Liver (tissue), 9 donors: ENCODE results near the gene LHCGR. TPM values are rescaled to one million over a fixed set of nuclear protein-coding genes. Genes with fewer than 3 reads are reported as not detected.

Experiments
- DNase-seq: peaks from one replicate; pipeline ENCODE4 v3.0.0-alpha.2; 2017; ENCODE audit warnings: low spot score
- H3K27ac ChIP-seq, 2 donors: one replicate each; pipeline ENCODE4 v1.7.0; 2013; ENCODE audit warnings: inconsistent platforms in 2 of 2, low read length in 2 of 2, control low read depth in 1 of 2, low read depth in 1 of 2, mild to moderate bottlenecking in 1 of 2
- H3K27me3 ChIP-seq, 4 donors: one replicate each; pipeline versions ENCODE4 v1.6.1 to v1.7.0; 2013; ENCODE audit warnings: low read length in 3 of 4, inconsistent platforms in 1 of 4, mild to moderate bottlenecking in 1 of 4, moderate library complexity in 1 of 4; ENCODE audit not compliant: control insufficient read depth in 4 of 4, insufficient read depth in 4 of 4
- H3K36me3 ChIP-seq, 4 donors: one replicate each; pipeline versions ENCODE4 v1.6.1 to v1.7.0; 2013; ENCODE audit warnings: low read length in 3 of 4, mild to moderate bottlenecking in 3 of 4, low read depth in 1 of 4, moderate library complexity in 1 of 4; ENCODE audit not compliant: control insufficient read depth in 4 of 4, insufficient read depth in 3 of 4
- H3K4me1 ChIP-seq, 4 donors: one replicate each; pipeline versions ENCODE4 v1.6.1 to v1.7.0; 2013; ENCODE audit warnings: low read length in 3 of 4, mild to moderate bottlenecking in 3 of 4, moderate library complexity in 1 of 4; ENCODE audit not compliant: control insufficient read depth in 4 of 4, insufficient read depth in 4 of 4
- H3K4me3 ChIP-seq, 3 donors: one replicate each; pipeline versions ENCODE4 v1.6.1 to v1.7.0; 2013; ENCODE audit warnings: low read length in 3 of 3, control low read depth in 1 of 3, low read depth in 1 of 3, mild to moderate bottlenecking in 1 of 3
- H3K9ac ChIP-seq, 2 donors: one replicate each; pipeline ENCODE4 v1.7.0; 2013; ENCODE audit warnings: low read length in 2 of 2, mild to moderate bottlenecking in 2 of 2, moderate library complexity in 2 of 2, control low read depth in 1 of 2, low read depth in 1 of 2
- H3K9me3 ChIP-seq, 4 donors: one replicate each; pipeline versions ENCODE4 v1.6.1 to v1.7.0; 2013; ENCODE audit warnings: low read length in 3 of 4; ENCODE audit not compliant: control insufficient read depth in 4 of 4
- EGR1 ChIP-seq, 2 donors: IDR thresholded peaks; 2 replicates each; pipeline ENCODE4 v1.6.1; 2016 to 2018; ENCODE audit warnings: antibody characterized with exemption in 2 of 2, low read depth in 2 of 2
- FOXA2 ChIP-seq: IDR thresholded peaks from 2 replicates; pipeline ENCODE4 v1.6.1; 2016; ENCODE audit warnings: antibody characterized with exemption
- GABPA ChIP-seq, 2 donors: IDR thresholded peaks in 1 of 2; conservative IDR thresholded peaks in 1 of 2; 2 replicates each; pipeline ENCODE4 v1.6.1; 2016; ENCODE audit warnings: antibody characterized with exemption in 2 of 2, mild to moderate bottlenecking in 1 of 2, moderate library complexity in 1 of 2
- HNF4A ChIP-seq, 2 donors: conservative IDR thresholded peaks; 2 replicates each; pipeline ENCODE4 v1.6.1; 2016; ENCODE audit warnings: antibody characterized with exemption in 2 of 2, mild to moderate bottlenecking in 2 of 2
- HNF4G ChIP-seq: IDR thresholded peaks from 2 replicates; pipeline ENCODE4 v1.6.1; 2016; ENCODE audit warnings: antibody characterized with exemption
- JUND ChIP-seq, 2 donors: IDR thresholded peaks; 2 replicates each; pipeline ENCODE4 v1.6.1; 2016; ENCODE audit warnings: antibody characterized with exemption in 2 of 2
- NR2F2 ChIP-seq: IDR thresholded peaks from 2 replicates; pipeline ENCODE4 v1.6.1; 2016; ENCODE audit warnings: antibody characterized with exemption
- RAD21 ChIP-seq, 2 donors: IDR thresholded peaks; 2 replicates each; pipeline ENCODE4 v1.6.1; 2016; ENCODE audit warnings: antibody characterized with exemption in 2 of 2, mild to moderate bottlenecking in 2 of 2
- RXRA ChIP-seq, 2 donors: IDR thresholded peaks; 2 replicates each; pipeline ENCODE4 v1.6.1; 2017 to 2018; ENCODE audit warnings: antibody characterized with exemption in 2 of 2, mild to moderate bottlenecking in 1 of 2
- SP1 ChIP-seq: IDR thresholded peaks from 2 replicates; pipeline ENCODE4 v1.6.1; 2018; ENCODE audit warnings: antibody characterized with exemption, mild to moderate bottlenecking
- TAF1 ChIP-seq: conservative IDR thresholded peaks from 2 replicates; pipeline ENCODE4 v1.6.1; 2016; ENCODE audit warnings: antibody characterized with exemption, mild to moderate bottlenecking
- YY1 ChIP-seq: IDR thresholded peaks from 2 replicates; pipeline ENCODE4 v1.6.1; 2016; ENCODE audit warnings: antibody characterized with exemption, mild to moderate bottlenecking
- WGBS: extraction: QIAGEN DNeasy Blood & Tissue Kit; methylation state at CpG from one replicate; pipeline ENCODE4 v1.1.7; 2013; 5-methylcytosine and 5-hydroxymethylcytosine counted together
- polyA plus RNA-seq, 2 donors: library from polyadenylated mRNA; stranded (reverse) in 1 of 2; unstranded in 1 of 2; fragments of 200-250 nt in 1 of 2; fragments of >200 nt in 1 of 2; fragmentation: Nextera tagmentation in 1 of 2; extraction: Ambion mirVana in 1 of 2; gene quantifications; one replicate each; pipeline versions ENCODE4 v1.2.1 to v1.2.3, GENCODE V29; 2013 to 2015
- total RNA-seq, 2 donors: library from RNA; depleted of rRNA; stranded (reverse); fragments of >200 nt; gene quantifications; one replicate each; pipeline ENCODE4 v1.2.3, GENCODE V29; 2014
- TF ChIP-seq, protein P1 (sequence below): IDR thresholded peaks from 2 replicates; pipeline ENCODE4 v1.6.1; 2016; ENCODE audit warnings: antibody characterized with exemption
- TF ChIP-seq, protein P2 (sequence below): IDR thresholded peaks from 2 replicates; pipeline ENCODE4 v1.6.1; 2016; ENCODE audit warnings: antibody characterized with exemption
- TF ChIP-seq, protein P3 (sequence below): IDR thresholded peaks from 2 replicates; pipeline ENCODE4 v1.6.1; 2016; ENCODE audit warnings: antibody characterized with exemption, mild to moderate bottlenecking
- TF ChIP-seq, protein P4 (sequence below): fragments of 150-350 bp; IDR thresholded peaks from 2 replicates; pipeline ENCODE4 v1.5.1; 2017; ENCODE audit warnings: improper control_type of control experiment, low read depth, low read length; ENCODE audit not compliant: missing input control
- TF ChIP-seq, protein P5 (sequence below): IDR thresholded peaks from 2 replicates; pipeline ENCODE4 v1.6.1; 2016; ENCODE audit warnings: antibody characterized with exemption
- donor health status: healthy.
- donor health status: healthy.
- donor health status: healthy.
- donor health status: healthy.
- donor health status: healthy.

Gene LHCGR
- total and polyA plus RNA-seq, 4 donors: not detected

DNA sequence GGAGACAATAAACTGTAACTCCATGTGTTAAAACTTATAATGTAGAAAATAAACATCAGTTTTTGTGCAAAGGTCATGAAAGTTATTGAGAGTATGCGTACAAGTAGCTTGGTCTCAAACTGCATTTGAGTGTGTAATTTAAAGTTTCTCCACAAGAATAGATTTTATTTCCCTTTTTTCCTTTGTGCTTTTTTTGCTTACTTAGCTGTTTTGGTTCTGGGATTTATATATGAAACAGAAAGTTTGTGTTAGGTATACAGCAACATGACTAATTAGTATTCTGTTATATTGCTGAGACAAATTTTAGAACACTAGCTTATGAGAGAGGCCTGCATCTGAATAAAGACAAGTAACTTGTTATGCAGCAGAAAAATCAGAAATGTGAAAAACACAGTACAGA lies 70.4 kb downstream of the LHCGR start (continued):
- TF ChIP-seq, protein P1, sequence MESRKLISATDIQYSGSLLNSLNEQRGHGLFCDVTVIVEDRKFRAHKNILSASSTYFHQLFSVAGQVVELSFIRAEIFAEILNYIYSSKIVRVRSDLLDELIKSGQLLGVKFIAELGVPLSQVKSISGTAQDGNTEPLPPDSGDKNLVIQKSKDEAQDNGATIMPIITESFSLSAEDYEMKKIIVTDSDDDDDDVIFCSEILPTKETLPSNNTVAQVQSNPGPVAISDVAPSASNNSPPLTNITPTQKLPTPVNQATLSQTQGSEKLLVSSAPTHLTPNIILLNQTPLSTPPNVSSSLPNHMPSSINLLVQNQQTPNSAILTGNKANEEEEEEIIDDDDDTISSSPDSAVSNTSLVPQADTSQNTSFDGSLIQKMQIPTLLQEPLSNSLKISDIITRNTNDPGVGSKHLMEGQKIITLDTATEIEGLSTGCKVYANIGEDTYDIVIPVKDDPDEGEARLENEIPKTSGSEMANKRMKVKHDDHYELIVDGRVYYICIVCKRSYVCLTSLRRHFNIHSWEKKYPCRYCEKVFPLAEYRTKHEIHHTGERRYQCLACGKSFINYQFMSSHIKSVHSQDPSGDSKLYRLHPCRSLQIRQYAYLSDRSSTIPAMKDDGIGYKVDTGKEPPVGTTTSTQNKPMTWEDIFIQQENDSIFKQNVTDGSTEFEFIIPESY: no peak
- TF ChIP-seq, protein P2, sequence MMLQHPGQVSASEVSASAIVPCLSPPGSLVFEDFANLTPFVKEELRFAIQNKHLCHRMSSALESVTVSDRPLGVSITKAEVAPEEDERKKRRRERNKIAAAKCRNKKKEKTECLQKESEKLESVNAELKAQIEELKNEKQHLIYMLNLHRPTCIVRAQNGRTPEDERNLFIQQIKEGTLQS: no peak

DNA sequence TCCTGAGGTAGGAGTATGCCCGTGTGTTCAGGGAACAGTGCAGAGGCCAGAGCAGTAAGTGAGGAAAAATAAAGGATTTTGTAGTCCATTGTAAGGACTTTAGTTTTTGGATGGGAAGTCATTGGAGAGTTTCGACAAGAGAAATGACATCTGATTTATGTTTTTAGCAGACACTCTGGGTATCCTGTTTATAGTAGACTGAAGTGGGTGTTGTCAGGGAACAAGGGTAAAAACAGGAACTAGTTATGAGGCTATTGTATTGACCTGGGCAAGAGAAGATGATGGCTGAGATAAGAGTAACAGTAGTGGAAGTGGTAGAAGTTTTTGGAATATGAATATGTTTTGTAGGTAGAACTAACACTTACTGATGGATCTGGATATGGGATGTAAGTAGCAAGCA lies 78.1 kb downstream of the LHCGR start:
- H3K4me3 ChIP-seq: no peak overlapping the region
- H3K27me3 ChIP-seq: no peaks in the 10 kb centered on the region
- DNase-seq: no peak
- H3K36me3 ChIP-seq: no peaks in the 10 kb centered on the region
- H3K27ac ChIP-seq: no peak overlapping the region
- WGBS: 63% methylated on average over 2 of the region's 2 CpGs
- H3K9ac ChIP-seq: no peak overlapping the region
- no peaks in the 10 kb centered on the region for H3K9me3 ChIP-seq
- no peaks in the 10 kb centered on the region for H3K4me1 ChIP-seq
- TF ChIP-seq RAD21 (IDR thresholded peaks at IDR 0.05): no peak
- TF ChIP-seq SP1: no peak
- no peak for TF ChIP-seq GABPA (IDR thresholded peaks at IDR 0.05 in 1 of 2, conservative IDR thresholded peaks at IDR 0.05 in 1 of 2)
- TF ChIP-seq, protein P3, sequence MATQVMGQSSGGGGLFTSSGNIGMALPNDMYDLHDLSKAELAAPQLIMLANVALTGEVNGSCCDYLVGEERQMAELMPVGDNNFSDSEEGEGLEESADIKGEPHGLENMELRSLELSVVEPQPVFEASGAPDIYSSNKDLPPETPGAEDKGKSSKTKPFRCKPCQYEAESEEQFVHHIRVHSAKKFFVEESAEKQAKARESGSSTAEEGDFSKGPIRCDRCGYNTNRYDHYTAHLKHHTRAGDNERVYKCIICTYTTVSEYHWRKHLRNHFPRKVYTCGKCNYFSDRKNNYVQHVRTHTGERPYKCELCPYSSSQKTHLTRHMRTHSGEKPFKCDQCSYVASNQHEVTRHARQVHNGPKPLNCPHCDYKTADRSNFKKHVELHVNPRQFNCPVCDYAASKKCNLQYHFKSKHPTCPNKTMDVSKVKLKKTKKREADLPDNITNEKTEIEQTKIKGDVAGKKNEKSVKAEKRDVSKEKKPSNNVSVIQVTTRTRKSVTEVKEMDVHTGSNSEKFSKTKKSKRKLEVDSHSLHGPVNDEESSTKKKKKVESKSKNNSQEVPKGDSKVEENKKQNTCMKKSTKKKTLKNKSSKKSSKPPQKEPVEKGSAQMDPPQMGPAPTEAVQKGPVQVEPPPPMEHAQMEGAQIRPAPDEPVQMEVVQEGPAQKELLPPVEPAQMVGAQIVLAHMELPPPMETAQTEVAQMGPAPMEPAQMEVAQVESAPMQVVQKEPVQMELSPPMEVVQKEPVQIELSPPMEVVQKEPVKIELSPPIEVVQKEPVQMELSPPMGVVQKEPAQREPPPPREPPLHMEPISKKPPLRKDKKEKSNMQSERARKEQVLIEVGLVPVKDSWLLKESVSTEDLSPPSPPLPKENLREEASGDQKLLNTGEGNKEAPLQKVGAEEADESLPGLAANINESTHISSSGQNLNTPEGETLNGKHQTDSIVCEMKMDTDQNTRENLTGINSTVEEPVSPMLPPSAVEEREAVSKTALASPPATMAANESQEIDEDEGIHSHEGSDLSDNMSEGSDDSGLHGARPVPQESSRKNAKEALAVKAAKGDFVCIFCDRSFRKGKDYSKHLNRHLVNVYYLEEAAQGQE: no peak
- TF ChIP-seq YY1: no peak
- TF ChIP-seq HNF4A (conservative IDR thresholded peaks at IDR 0.05): no peak
- TF ChIP-seq RXRA (IDR thresholded peaks at IDR 0.05): no peak
- TF ChIP-seq NR2F2: no peak
- TF ChIP-seq JUND (IDR thresholded peaks at IDR 0.05): no peak
- TF ChIP-seq, protein P1: no peak
- no peak for TF ChIP-seq TAF1
- no peak for TF ChIP-seq FOXA2
- TF ChIP-seq HNF4G: no peak

DNA sequence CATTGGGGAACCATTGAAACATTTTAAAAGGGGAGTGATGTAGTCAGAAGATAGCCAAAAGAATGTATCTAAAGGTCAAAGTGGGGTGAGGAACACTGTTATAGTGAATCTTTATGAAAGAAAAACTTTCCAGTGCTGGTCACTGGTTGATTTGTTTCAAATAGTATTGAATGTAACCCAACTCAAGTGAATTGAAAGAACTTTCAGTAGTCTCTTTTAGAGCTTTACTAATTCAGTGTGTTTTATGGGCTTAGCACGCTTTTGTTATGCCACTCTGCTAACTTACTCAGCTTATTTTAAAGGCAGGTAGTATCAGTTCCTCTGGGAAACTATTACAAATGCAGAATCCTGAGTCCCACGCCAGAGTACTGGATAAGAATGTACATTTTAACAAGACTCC lies 80.6 kb downstream of the LHCGR start:
- 87% methylated on average over 2 of the region's 2 CpGs for WGBS
- Histone ChIP-seq H3K9ac (no peak overlapping the region), H3K4me3 (no peak overlapping the region), H3K9me3 (no peaks in the 10 kb centered on the region), H3K27ac (no peak overlapping the region), H3K27me3 (no peaks in the 10 kb centered on the region), H3K4me1 (no peaks in the 10 kb centered on the region), H3K36me3 (no peaks in the 10 kb centered on the region)
- DNase-seq: no peak
- TF ChIP-seq, protein P2: no peak
- TF ChIP-seq TAF1 (no peak), EGR1 (IDR thresholded peaks at IDR 0.05; ENCODE audit: low read depth in 2 of 2) (no peak), RXRA (IDR thresholded peaks at IDR 0.05) (no peak), NR2F2 (no peak), FOXA2 (no peak)
- TF ChIP-seq, protein P4, sequence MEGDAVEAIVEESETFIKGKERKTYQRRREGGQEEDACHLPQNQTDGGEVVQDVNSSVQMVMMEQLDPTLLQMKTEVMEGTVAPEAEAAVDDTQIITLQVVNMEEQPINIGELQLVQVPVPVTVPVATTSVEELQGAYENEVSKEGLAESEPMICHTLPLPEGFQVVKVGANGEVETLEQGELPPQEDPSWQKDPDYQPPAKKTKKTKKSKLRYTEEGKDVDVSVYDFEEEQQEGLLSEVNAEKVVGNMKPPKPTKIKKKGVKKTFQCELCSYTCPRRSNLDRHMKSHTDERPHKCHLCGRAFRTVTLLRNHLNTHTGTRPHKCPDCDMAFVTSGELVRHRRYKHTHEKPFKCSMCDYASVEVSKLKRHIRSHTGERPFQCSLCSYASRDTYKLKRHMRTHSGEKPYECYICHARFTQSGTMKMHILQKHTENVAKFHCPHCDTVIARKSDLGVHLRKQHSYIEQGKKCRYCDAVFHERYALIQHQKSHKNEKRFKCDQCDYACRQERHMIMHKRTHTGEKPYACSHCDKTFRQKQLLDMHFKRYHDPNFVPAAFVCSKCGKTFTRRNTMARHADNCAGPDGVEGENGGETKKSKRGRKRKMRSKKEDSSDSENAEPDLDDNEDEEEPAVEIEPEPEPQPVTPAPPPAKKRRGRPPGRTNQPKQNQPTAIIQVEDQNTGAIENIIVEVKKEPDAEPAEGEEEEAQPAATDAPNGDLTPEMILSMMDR: no peak
- TF ChIP-seq, protein P3: no peak
- TF ChIP-seq, protein P5, sequence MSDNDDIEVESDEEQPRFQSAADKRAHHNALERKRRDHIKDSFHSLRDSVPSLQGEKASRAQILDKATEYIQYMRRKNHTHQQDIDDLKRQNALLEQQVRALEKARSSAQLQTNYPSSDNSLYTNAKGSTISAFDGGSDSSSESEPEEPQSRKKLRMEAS: no peak
